Activated CD4-positive, alpha-beta T cell treated with anti-CD3 and anti-CD28 coated beads, Interleukin-2, amount 50 U/mL, for 48 hours (primary cell): Measurements from ENCODE around the gene B3GNT9.
A peak's percentile ranks its signal among the peaks of the same experiment; 100 is the strongest.

Source experiments
- DNase-seq, 2 experiments: peaks; one replicate each; pipeline ENCODE4 v3.0.0-alpha.2; 2020

Gene B3GNT9

GRCh38 chr16:67184995-67185650 lies 34.3 kb upstream of the B3GNT9 start:
- peak; percentile 91 to 92 for DNase-seq

- DNase-seq: no peak
Measured at GRCh38 chr16:67184453-67184994, 33.7 kb upstream of the B3GNT9 start.

GRCh38 chr16:67183627-67184452 lies 33.0 kb upstream of the B3GNT9 start, which contains the start of gene MATCAP1:
Gene MATCAP1 (minus strand): TSS chr16:67183963. CDS start chr16:67180610, 3,353 bp downstream.
- DNase-seq: peak; percentile 95 to 97

- DNase-seq: no peak
Measured at GRCh38 chr16:67183284-67183626, 32.5 kb upstream of the B3GNT9 start.

GRCh38 chr16:67182288-67182687 lies 31.5 kb upstream of the B3GNT9 start:
- DNase-seq: no peak

GRCh38 chr16:67181346-67181745 lies 30.5 kb upstream of the B3GNT9 start:
- no peak for DNase-seq

- DNase-seq: no peak
Measured at GRCh38 chr16:67180166-67180565, 29.4 kb upstream of the B3GNT9 start.

- no peak for DNase-seq
Measured at GRCh38 chr16:67179421-67180080, 28.8 kb upstream of the B3GNT9 start.

- peak; percentile 60 to 64 for DNase-seq
Measured at GRCh38 chr16:67177743-67178699, 27.2 kb upstream of the B3GNT9 start.

- DNase-seq: no peak
Measured at GRCh38 chr16:67176662-67177061, 25.9 kb upstream of the B3GNT9 start.

- DNase-seq: no peak
Measured at GRCh38 chr16:67174706-67175231, 24.0 kb upstream of the B3GNT9 start.

- peak; percentile 73 to 79 for DNase-seq
Measured at GRCh38 chr16:67173808-67174705, 23.3 kb upstream of the B3GNT9 start.

- peak in 1 of 2 experiments; percentile 10 for DNase-seq
Measured at GRCh38 chr16:67173323-67173722, 22.5 kb upstream of the B3GNT9 start.

GRCh38 chr16:67170949-67171649 lies 20.3 kb upstream of the B3GNT9 start:
- DNase-seq: no peak

GRCh38 chr16:67170168-67170948 lies 19.6 kb upstream of the B3GNT9 start, which contains the start of gene NOL3:
Gene NOL3 (plus strand): TSS chr16:67170538.
- peak; percentile 78 to 85 for DNase-seq

- DNase-seq: peak; percentile 50 to 61
Measured at GRCh38 chr16:67169642-67170167, 18.9 kb upstream of the B3GNT9 start.

GRCh38 chr16:67169011-67169451 lies 18.2 kb upstream of the B3GNT9 start:
- DNase-seq: no peak

- DNase-seq: no peak
Measured at GRCh38 chr16:67167588-67167987, 16.8 kb upstream of the B3GNT9 start.
